ENCODE data around the gene LAIR2. TPM values are rescaled to one million over a fixed set of nuclear protein-coding genes. Genes with fewer than 3 reads are reported as not detected.

LAIR2 gene, protein sequence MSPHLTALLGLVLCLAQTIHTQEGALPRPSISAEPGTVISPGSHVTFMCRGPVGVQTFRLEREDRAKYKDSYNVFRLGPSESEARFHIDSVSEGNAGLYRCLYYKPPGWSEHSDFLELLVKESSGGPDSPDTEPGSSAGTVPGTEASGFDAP
- total RNA-seq (2022; extraction: Qiagen RNA extraction; ENCODE audit: low read depth): not detected in 5 replicates

DNA sequence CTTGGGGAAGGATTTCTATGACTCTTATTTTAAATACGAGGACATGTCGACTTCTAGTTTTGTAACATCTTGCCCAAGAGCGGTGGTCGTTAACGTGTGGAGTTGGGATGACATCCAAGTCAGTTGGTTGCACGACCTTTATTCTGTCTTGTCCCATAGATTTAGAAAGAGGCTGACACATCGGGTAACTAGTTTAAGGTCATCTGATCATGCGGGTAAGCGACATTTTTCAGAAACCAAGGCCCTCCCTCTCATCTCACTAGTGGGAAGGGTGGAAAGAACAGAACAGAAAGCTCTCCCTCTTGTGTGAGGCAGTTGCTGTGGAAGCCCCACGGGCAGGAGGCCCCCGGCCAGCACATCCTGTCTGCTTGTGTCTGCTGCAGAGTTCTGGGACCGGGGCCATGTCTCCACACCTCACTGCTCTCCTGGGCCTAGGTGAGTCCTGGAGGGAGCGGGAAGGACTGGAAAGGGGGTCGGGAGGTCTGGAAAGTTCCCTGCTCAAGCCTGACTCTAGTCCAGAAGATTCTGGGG, at the start of gene LAIR2:
LAIR2 (plus strand) TSS at position 314 of the 531 bp plus-strand sequence; CDS start at position 402, 88 bp downstream.

DNA sequence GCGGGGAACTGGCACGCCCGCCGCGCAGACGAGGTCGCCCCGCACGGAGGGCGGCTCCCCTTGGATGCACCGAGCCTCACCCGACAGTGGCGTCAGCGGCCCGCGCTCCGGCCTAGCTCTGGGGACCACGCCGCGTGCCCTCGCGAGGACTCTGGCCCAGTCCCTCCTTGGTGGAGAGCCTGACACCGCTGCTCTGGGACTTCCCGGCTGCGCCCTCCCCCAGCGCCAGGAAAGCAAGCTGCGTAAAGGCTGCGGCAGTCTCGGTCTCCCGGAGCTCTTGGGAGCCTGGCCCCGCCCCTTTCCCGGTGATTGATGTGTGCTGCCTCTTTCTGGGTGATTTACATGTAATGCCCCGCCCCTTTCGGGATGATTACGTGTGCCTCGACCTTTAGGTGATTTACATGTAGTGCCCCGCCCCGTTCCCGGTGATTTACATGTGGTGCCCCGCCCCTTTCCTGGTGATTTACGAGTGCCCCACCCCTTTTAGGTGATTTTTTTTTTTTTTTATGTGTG, 39.0 kb upstream of the LAIR2 start, which contains the start of gene LENG9:
LENG9 (minus strand) TSS at position 248 of the 513 bp plus-strand sequence. CDS start 252 bp downstream, outside the sequence.

GRCh38 chr19:54473071-54473891, 29.4 kb upstream of the LAIR2 start, which contains the start of gene CDC42EP5:
Gene CDC42EP5 (minus strand): TSS chr19:54473296. CDS start chr19:54465547, 7,749 bp downstream.

Other genes starting within 250 kb of the LAIR2 start
- 0.05 to 0.15 TPM (median 0.05 TPM) in 4 of 5 replicates, not detected in the other for gene LILRB5, start 245.6 kb upstream of the LAIR2 start, total RNA-seq (2022; extraction: Qiagen RNA extraction; ENCODE audit: low read depth)
- 0.06 to 0.24 TPM (median 0.12 TPM) in 4 of 5 replicates, not detected in the other for gene LILRB2, start 221.7 kb upstream of the LAIR2 start, total RNA-seq (2022; extraction: Qiagen RNA extraction; ENCODE audit: low read depth)
- gene LILRA5, start 189.7 kb upstream of the LAIR2 start, total RNA-seq (2022; extraction: Qiagen RNA extraction; ENCODE audit: low read depth): not detected in 5 replicates
- not detected in 5 replicates for gene LILRA4, start 163.7 kb upstream of the LAIR2 start, total RNA-seq (2022; extraction: Qiagen RNA extraction; ENCODE audit: low read depth)
- 0.18 TPM in 1 of 5 replicates, not detected in the others for gene LAIR1, start 137.9 kb upstream of the LAIR2 start, total RNA-seq (2022; extraction: Qiagen RNA extraction; ENCODE audit: low read depth)
- gene TTYH1, start 87.4 kb upstream of the LAIR2 start, total RNA-seq (2022; extraction: Qiagen RNA extraction; ENCODE audit: low read depth): 0.21 to 0.30 TPM (median 0.25 TPM) in 4 of 5 replicates, not detected in the other
- 78.1 to 131 TPM (median 107 TPM) in 5 replicates for gene LENG8, start 53.6 kb upstream of the LAIR2 start, total RNA-seq (2022; extraction: Qiagen RNA extraction; ENCODE audit: low read depth)
- 4.8 to 6.6 TPM (median 6.4 TPM) in 5 replicates for gene LENG9, start 39.1 kb upstream of the LAIR2 start, total RNA-seq (2022; extraction: Qiagen RNA extraction; ENCODE audit: low read depth)
- 0.17 to 0.36 TPM in 2 of 5 replicates, not detected in the others for gene CDC42EP5, start 29.5 kb upstream of the LAIR2 start, total RNA-seq (2022; extraction: Qiagen RNA extraction; ENCODE audit: low read depth)
- not detected in 5 replicates for gene LILRA2, start 71.0 kb downstream of the LAIR2 start, total RNA-seq (2022; extraction: Qiagen RNA extraction; ENCODE audit: low read depth)
- gene LILRA1, start 90.8 kb downstream of the LAIR2 start, total RNA-seq (2022; extraction: Qiagen RNA extraction; ENCODE audit: low read depth): not detected in 5 replicates
- gene LILRB1, start 127.7 kb downstream of the LAIR2 start, total RNA-seq (2022; extraction: Qiagen RNA extraction; ENCODE audit: low read depth): not detected in 5 replicates
- not detected in 5 replicates for gene LILRB4, start 160.2 kb downstream of the LAIR2 start, total RNA-seq (2022; extraction: Qiagen RNA extraction; ENCODE audit: low read depth)
- gene KIR3DL3, start 221.6 kb downstream of the LAIR2 start, total RNA-seq (2022; extraction: Qiagen RNA extraction; ENCODE audit: low read depth): not detected in 5 replicates
- not detected in 5 replicates for gene KIR2DL3, start 235.7 kb downstream of the LAIR2 start, total RNA-seq (2022; extraction: Qiagen RNA extraction; ENCODE audit: low read depth)